ENCODE results near the gene RHOBTB1.

RHOBTB1 gene

DNA sequence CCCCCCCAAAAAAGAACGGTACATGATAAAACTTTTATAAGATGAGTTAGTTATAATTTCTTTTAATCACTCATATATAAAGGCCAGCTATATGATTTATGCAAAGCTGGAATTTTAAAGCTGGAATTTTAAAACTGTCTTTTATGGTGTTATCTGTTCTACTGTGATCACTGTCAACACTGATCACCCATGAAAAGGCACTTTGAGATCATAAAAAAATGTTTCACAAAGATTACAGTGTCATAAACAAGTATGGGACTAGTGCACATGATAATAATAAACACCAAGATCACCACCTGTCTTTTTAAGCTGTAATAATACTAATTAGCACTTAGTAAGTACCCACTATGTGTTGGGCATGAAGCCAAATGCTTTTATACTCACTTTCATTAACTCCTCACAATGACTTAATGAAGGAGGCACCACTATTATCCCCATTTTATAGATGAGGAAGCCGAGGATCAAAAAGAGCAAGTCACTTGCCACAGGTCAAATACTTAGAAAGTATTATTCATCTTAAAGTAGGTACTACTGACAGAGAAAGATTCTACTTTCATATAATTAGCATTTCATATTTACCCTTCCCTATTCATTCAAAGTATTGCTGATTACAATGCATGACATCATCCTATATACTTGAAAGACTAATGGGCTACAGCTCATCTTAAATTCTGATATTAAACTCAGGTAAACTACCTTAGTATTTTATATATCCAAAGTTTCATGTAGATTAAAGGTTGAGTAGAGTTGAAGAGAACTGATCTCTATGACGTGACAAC is 8.3 kb upstream of the RHOBTB1 start:
- no peak overlapping the region for H2BK5ac ChIP-seq (ENCODE audit: low read length)
- no peak overlapping the region for H3K4me2 ChIP-seq (ENCODE audit: low read length)
- H3K4me3 ChIP-seq (ENCODE audit: low read length): no peak overlapping the region
- no peak overlapping the region for H3K23ac ChIP-seq (ENCODE audit: low read length)
- H3K9ac ChIP-seq (ENCODE audit: low read length): no peak overlapping the region
- H3K27me3 ChIP-seq (ENCODE audit: insufficient read depth, low read length, poor library complexity): no peaks in the 10 kb centered on the region
- no CpG with 5 or more reads among the region's 3 CpGs for WGBS (ENCODE audit: extremely low coverage, insufficient coverage, low lambda C conversion rate)
- no peaks in the 10 kb centered on the region for H3K79me1 ChIP-seq (ENCODE audit: low read length)
- no peak overlapping the region for H3K4ac ChIP-seq (ENCODE audit: low read depth, low read length)
- no peak overlapping the region for H4K8ac ChIP-seq (ENCODE audit: low read depth, low read length)
- H2BK15ac ChIP-seq (replicated peaks; ENCODE audit: low read depth): no peak overlapping the region
- H2BK120ac ChIP-seq (ENCODE audit: low read depth, low read length): no peak overlapping the region
- H3K18ac ChIP-seq (ENCODE audit: low read length): no peak overlapping the region
- no peaks in the 10 kb centered on the region for H3K36me3 ChIP-seq (ENCODE audit: control insufficient read depth, insufficient read depth, low read length)
- no peak overlapping the region for H4K5ac ChIP-seq (ENCODE audit: low read length)
- no peak for DNase-seq
- no peaks in the 10 kb centered on the region for H3K4me1 ChIP-seq (ENCODE audit: control insufficient read depth, low read depth, low read length)
- no peak overlapping the region for H2AK5ac ChIP-seq (ENCODE audit: low read length)
- H3K27ac ChIP-seq (ENCODE audit: low read depth, low read length): no peak overlapping the region
- no peak overlapping the region for H3K56ac ChIP-seq (ENCODE audit: low read length)
- H3K79me2 ChIP-seq (ENCODE audit: control insufficient read depth, insufficient read depth, low read length): no peaks in the 10 kb centered on the region

DNA sequence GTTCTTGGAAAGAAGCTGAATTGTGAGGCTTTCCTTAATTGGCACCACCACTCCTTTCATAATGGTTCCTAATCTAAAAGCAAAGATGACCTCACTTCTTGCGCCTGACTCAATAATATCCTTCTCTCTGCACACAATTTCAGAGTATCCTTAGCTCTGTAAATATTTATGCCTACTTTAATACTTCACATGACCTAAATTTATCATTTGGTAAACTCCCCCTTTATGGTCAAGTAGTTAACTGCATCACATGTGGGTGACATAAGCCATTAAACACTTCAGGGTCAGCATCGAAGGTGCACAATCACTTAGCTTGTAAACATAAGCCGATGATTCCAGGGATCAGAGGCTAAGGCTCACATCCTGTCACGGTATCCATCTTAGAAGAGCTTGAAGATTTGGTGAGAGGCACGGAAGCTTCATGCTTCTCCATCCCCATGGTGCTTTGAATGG is 7.3 kb upstream of the RHOBTB1 start:
- no peak overlapping the region for H4K8ac ChIP-seq (ENCODE audit: low read depth, low read length)
- H3K27ac ChIP-seq (ENCODE audit: low read depth, low read length): no peak overlapping the region
- DNase-seq: no peak
- H2BK15ac ChIP-seq (replicated peaks; ENCODE audit: low read depth): no peak overlapping the region
- H3K23ac ChIP-seq (ENCODE audit: low read length): no peak overlapping the region
- no peaks in the 10 kb centered on the region for H3K27me3 ChIP-seq (ENCODE audit: insufficient read depth, low read length, poor library complexity)
- no peaks in the 10 kb centered on the region for H3K79me2 ChIP-seq (ENCODE audit: control insufficient read depth, insufficient read depth, low read length)
- no peak overlapping the region for H2AK5ac ChIP-seq (ENCODE audit: low read length)
- H4K5ac ChIP-seq (ENCODE audit: low read length): no peak overlapping the region
- H2BK5ac ChIP-seq (ENCODE audit: low read length): no peak overlapping the region
- no peaks in the 10 kb centered on the region for H3K4me1 ChIP-seq (ENCODE audit: control insufficient read depth, low read depth, low read length)
- no peak overlapping the region for H3K4me2 ChIP-seq (ENCODE audit: low read length)
- WGBS (ENCODE audit: extremely low coverage, insufficient coverage, low lambda C conversion rate): no CpG with 5 or more reads among the region's 5 CpGs
- no peak overlapping the region for H3K4ac ChIP-seq (ENCODE audit: low read depth, low read length)
- no peak overlapping the region for H3K9ac ChIP-seq (ENCODE audit: low read length)
- no peak overlapping the region for H2BK120ac ChIP-seq (ENCODE audit: low read depth, low read length)
- no peak overlapping the region for H3K18ac ChIP-seq (ENCODE audit: low read length)
- H3K4me3 ChIP-seq (ENCODE audit: low read length): no peak overlapping the region
- H3K36me3 ChIP-seq (ENCODE audit: control insufficient read depth, insufficient read depth, low read length): no peaks in the 10 kb centered on the region
- H3K79me1 ChIP-seq (ENCODE audit: low read length): no peaks in the 10 kb centered on the region
- no peak overlapping the region for H3K56ac ChIP-seq (ENCODE audit: low read length)

DNA sequence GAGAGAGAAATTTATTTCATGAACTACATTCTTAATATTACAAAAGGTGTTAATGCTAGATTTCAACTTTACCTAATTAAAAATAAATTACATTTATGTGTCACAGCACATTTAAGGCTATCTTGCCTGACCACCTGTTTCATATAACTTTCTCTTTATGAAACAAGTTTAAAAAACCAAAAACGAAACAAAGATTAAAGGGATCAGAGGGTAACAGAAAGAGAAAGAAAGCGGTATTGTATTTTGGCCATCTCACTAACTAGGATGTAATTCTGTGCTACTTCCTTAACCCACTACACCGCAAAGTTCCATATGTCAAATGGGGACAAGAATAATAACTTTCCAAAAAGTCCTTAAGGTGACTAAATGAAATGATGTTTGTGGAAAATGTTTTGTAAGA is 6.3 kb upstream of the RHOBTB1 start:
- Histone ChIP-seq H3K4ac (ENCODE audit: low read depth, low read length) (no peak overlapping the region), H3K79me2 (ENCODE audit: control insufficient read depth, insufficient read depth, low read length) (no peaks in the 10 kb centered on the region)

DNA sequence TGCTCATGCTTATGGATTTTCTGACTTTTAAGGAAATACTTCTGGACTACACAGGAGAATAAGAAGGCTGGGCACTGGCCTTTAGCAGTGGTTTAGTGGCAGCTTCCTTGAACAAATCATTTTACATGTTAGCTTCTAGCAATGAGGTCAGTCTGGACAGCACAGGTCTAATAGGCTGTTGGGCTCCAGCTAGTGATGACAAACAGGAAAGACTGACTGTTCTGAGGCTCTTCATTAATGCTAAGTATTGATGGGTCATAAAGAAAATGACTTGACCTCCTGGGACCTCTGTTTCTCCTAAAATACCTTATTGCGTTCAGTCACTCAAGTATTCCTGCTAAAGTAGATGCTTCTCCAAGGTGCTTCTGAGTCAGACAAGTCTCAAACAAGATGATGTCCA is 4.9 kb upstream of the RHOBTB1 start:
- H2BK15ac ChIP-seq (replicated peaks; ENCODE audit: low read depth): no peak overlapping the region
- no peak overlapping the region for H3K4me3 ChIP-seq (ENCODE audit: low read length)
- H2BK120ac ChIP-seq (ENCODE audit: low read depth, low read length): no peak overlapping the region
- no peaks in the 10 kb centered on the region for H3K36me3 ChIP-seq (ENCODE audit: control insufficient read depth, insufficient read depth, low read length)
- no peak overlapping the region for H3K18ac ChIP-seq (ENCODE audit: low read length)
- H3K4me1 ChIP-seq (ENCODE audit: control insufficient read depth, low read depth, low read length): no peaks in the 10 kb centered on the region
- no peak overlapping the region for H2BK5ac ChIP-seq (ENCODE audit: low read length)
- no CpG with 5 or more reads among the region's 1 CpG for WGBS (ENCODE audit: extremely low coverage, insufficient coverage, low lambda C conversion rate)
- DNase-seq: no peak
- H4K8ac ChIP-seq (ENCODE audit: low read depth, low read length): no peak overlapping the region
- no peak overlapping the region for H3K4ac ChIP-seq (ENCODE audit: low read depth, low read length)
- H2AK5ac ChIP-seq (ENCODE audit: low read length): no peak overlapping the region
- H4K5ac ChIP-seq (ENCODE audit: low read length): no peak overlapping the region
- no peak overlapping the region for H3K27ac ChIP-seq (ENCODE audit: low read depth, low read length)
- no peak overlapping the region for H3K9ac ChIP-seq (ENCODE audit: low read length)
- no peaks in the 10 kb centered on the region for H3K79me2 ChIP-seq (ENCODE audit: control insufficient read depth, insufficient read depth, low read length)
- no peaks in the 10 kb centered on the region for H3K27me3 ChIP-seq (ENCODE audit: insufficient read depth, low read length, poor library complexity)
- no peak overlapping the region for H3K4me2 ChIP-seq (ENCODE audit: low read length)
- no peak overlapping the region for H3K23ac ChIP-seq (ENCODE audit: low read length)
- H3K79me1 ChIP-seq (ENCODE audit: low read length): no peaks in the 10 kb centered on the region
- no peak overlapping the region for H3K56ac ChIP-seq (ENCODE audit: low read length)

More for the DNA sequence above, 6.3 kb upstream of the RHOBTB1 start:
- no peak overlapping the region for H3K4me2 ChIP-seq (ENCODE audit: low read length)
- no CpG with 5 or more reads among the region's 3 CpGs for WGBS (ENCODE audit: extremely low coverage, insufficient coverage, low lambda C conversion rate)
- no peak for DNase-seq
- H3K27ac ChIP-seq (ENCODE audit: low read depth, low read length): no peak overlapping the region
- H2BK120ac ChIP-seq (ENCODE audit: low read depth, low read length): no peak overlapping the region
- H3K4me1 ChIP-seq (ENCODE audit: control insufficient read depth, low read depth, low read length): no peaks in the 10 kb centered on the region
- no peak overlapping the region for H3K18ac ChIP-seq (ENCODE audit: low read length)
- H3K4me3 ChIP-seq (ENCODE audit: low read length): no peak overlapping the region
- no peak overlapping the region for H2BK15ac ChIP-seq (replicated peaks; ENCODE audit: low read depth)
- H3K23ac ChIP-seq (ENCODE audit: low read length): no peak overlapping the region
- H3K9ac ChIP-seq (ENCODE audit: low read length): no peak overlapping the region
- no peak overlapping the region for H4K5ac ChIP-seq (ENCODE audit: low read length)
- no peak overlapping the region for H2BK5ac ChIP-seq (ENCODE audit: low read length)
- no peaks in the 10 kb centered on the region for H3K79me1 ChIP-seq (ENCODE audit: low read length)
- no peak overlapping the region for H4K8ac ChIP-seq (ENCODE audit: low read depth, low read length)
- no peaks in the 10 kb centered on the region for H3K36me3 ChIP-seq (ENCODE audit: control insufficient read depth, insufficient read depth, low read length)
- no peak overlapping the region for H2AK5ac ChIP-seq (ENCODE audit: low read length)
- no peak overlapping the region for H3K56ac ChIP-seq (ENCODE audit: low read length)
- H3K27me3 ChIP-seq (ENCODE audit: insufficient read depth, low read length, poor library complexity): no peaks in the 10 kb centered on the region

DNA sequence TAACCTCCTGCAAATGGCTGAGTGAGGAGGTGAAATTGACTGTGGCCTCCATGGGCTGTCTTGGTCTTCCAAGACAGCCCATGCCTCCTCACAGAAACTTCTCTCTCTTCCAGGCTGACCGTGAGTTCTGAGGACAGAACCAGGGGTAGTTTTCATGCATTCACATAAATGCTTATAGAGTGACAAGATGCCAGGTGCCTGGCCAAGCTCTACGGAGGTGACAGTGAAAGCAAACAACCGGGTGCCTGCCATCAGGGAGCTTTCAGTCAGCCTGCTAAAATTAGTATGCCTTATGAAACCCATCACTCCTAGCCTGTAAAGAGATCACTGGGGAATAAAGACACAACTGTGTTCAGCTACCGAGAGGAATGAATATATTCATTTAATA is 919 bp upstream of the RHOBTB1 start:
- Histone ChIP-seq H3K4ac (ENCODE audit: low read depth, low read length) (no peak overlapping the region), H2AK5ac (ENCODE audit: low read length) (no peak overlapping the region), H3K4me3 (ENCODE audit: low read length) (no peak overlapping the region), H3K27me3 (ENCODE audit: insufficient read depth, low read length, poor library complexity) (no peaks in the 10 kb centered on the region), H3K56ac (ENCODE audit: low read length) (peak overlapping the region; percentile 93), H2BK5ac (ENCODE audit: low read length) (no peak overlapping the region), H3K36me3 (ENCODE audit: control insufficient read depth, insufficient read depth, low read length) (no peaks in the 10 kb centered on the region), H4K8ac (ENCODE audit: low read depth, low read length) (no peak overlapping the region), H3K18ac (ENCODE audit: low read length) (peak overlapping the region; percentile 96), H3K79me2 (ENCODE audit: control insufficient read depth, insufficient read depth, low read length) (no peaks in the 10 kb centered on the region), H2BK120ac (ENCODE audit: low read depth, low read length) (no peak overlapping the region), H3K4me1 (ENCODE audit: control insufficient read depth, low read depth, low read length) (peaks cover 3% of the 10 kb centered on the region), H3K23ac (ENCODE audit: low read length) (no peak overlapping the region), H3K4me2 (ENCODE audit: low read length) (peak overlapping the region; percentile 73), H2BK15ac (replicated peaks; ENCODE audit: low read depth) (no peak overlapping the region), H3K27ac (ENCODE audit: low read depth, low read length) (no peak overlapping the region), H4K5ac (ENCODE audit: low read length) (no peak overlapping the region), H3K9ac (ENCODE audit: low read length) (peak overlapping the region; percentile 83), H3K79me1 (ENCODE audit: low read length) (no peaks in the 10 kb centered on the region)
- no peak for DNase-seq
- WGBS (ENCODE audit: extremely low coverage, insufficient coverage, low lambda C conversion rate): no CpG with 5 or more reads among the region's 4 CpGs

Measured in mesendoderm (in vitro differentiated cells).